OCI-M2 (cell line): ENCODE measurements around the gene SBNO2.
"Not testable (repeated sequence)": the region's sequence is repeated elsewhere in the genome, so short reads cannot be mapped to it uniquely, and the experiment has no call there.

Experiments used
- DNase-seq: peaks from one replicate; lab custom pipeline; 2025; ENCODE audit not compliant: unreplicated experiment; lab: John Stamatoyannopoulos, UW

Gene SBNO2

DNA sequence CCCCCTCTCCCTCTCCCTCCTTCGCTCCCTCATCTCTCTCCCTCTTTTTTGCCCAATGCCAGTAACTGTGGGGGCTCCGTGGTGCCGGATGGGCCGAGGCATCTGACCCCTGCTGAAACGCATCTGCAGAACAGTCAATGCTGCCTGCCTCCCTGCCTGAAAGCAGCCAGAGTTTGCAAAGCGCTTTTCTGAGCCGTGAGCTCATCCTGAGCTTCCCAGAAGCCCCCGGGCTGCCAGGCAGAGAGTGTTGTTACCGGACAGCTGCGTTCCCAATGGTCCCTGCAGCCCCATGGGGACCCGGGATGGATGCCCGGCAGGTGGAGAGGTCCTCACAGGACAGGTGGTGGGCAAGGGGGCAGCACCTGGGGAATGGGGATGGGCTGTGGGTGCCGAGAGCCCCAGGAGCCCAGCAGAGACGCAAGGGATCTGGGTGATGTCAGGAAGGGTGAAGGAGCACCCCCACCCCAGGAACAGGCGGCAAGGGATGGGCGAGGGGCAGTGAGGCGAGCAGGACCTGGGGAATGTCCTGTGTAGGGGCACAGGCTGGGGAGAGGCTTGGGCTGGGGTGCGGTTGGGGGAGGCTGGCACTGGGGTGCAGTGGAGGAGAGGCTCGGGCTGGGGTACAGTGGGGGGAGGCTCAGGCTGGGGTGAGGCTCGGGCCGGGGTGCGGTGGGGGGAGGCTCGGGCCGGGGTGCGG lies 37.3 kb downstream of the SBNO2 start:
- no peak for DNase-seq

DNA sequence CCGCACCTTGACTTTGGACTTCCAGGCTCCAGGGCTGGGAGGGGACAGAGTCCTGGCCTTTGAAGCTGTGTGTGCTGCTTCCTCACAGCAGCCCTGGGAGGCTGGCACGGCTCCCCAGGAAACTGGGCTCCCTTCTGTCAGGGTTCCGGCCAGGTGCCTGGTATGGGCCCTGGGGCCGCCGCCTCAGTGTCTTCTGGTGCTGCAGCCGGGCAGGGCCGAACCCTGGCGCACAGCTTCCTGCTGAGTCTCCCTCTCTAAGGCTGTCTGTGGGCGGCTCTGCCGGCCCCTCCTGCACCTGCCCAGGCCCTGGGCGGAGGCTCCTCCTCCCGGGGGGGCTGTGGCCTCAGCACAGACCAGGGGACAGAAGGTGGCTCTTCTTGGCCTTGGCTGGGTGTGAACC lies 37.9 kb downstream of the SBNO2 start:
- no peak for DNase-seq

DNA sequence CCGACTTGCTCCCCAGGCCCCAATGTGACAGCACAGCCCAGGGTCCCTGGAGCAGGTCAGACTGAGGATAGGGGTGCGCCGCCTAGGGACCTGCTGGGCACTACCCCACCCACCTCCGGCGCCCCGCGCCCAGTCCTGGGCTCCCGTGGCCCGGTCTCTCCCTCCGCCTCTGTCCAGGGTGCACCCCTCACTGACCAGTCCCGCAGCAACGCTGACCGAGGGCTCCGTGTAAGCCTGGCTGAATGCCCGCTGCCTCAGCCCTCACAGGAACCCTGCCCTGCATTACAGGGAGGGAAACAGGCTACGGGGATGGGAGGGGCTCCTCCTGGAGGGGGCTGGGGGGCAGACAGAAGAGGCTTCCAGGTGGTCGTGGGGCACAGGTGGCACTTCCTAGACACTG lies 38.6 kb downstream of the SBNO2 start:
- no peak for DNase-seq

DNA sequence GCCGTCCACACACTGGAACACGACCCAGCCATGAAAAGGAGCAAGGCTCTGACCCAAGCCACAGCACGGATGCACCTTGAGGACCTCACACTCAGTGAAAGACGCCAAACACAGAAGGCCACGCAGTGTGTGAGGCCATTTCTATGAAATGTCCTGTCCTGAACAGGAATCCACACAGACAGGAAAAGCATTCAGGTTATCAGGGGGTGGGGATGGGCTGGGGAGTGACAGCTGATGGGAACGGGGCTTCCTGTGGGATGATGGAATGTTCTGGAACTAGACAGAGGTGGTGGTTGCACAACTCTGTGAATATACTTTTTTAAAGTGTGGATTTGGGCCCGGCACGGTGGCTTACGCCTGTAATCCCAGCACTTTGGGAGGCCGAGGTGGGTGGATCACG lies 39.6 kb downstream of the SBNO2 start:
- DNase-seq, result no peak

DNA sequence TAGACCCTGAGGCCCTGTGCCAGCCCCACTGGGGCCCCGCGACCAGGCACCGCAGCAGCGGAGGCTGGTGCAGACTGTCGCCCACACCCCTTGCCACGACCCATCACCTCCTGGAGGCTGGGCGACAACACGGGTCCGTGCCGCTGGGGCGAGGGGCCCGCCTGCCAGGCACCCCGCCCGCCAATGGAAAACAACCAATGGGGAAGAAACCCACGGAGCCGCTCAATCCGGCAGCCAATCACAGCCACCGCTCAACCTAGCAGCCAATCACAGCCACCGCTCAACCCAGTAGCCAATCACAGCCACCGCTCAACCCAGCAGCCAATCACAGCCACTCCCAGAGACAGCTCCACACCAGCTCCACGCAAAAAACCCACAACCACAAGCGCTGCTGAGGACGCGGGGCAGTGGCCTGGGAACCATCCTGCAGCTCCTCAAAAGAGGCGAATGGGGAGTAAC lies 40.6 kb downstream of the SBNO2 start:
- no peak for DNase-seq

DNA sequence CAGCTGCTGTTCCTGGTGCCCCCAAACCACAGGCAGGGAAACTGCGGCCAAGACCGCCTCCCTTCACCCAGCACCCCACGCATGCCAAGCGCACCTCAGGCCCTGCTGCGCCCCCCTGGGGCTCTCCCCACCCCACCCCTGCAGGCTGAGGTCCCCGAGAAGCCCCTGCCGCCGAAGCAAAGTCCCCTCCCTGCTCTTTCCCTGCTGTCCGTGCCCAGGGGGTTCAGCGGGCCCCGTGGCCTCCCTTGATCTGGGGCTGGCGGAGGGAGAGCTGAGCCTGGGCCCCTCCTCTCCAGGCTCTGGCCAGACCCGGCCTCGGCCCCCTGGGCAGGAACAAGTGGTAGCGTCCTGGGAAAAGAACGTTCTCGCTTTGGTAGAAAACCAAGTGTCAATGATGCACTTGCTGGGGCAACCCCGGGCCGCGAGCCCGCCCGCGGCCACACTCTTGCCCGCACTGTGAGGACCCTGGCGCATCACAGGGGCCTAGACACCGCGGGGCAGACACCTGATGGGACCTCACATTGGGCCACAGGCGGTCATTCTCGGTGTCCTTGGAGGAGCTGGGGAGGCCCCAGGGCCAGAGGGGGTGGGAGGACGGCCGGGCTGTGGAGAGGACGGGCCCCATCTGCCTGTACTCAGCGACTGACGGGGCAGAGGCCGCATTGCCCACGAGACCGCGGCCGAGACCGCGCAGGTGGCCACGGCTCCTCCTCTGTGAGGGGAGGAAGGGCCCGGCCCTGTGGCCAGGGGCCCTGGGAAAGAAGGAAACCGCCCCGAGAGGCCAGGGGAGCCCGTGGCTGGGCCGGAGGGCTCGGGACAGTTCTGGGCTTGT lies 41.3 kb downstream of the SBNO2 start:
- no peak for DNase-seq

DNA sequence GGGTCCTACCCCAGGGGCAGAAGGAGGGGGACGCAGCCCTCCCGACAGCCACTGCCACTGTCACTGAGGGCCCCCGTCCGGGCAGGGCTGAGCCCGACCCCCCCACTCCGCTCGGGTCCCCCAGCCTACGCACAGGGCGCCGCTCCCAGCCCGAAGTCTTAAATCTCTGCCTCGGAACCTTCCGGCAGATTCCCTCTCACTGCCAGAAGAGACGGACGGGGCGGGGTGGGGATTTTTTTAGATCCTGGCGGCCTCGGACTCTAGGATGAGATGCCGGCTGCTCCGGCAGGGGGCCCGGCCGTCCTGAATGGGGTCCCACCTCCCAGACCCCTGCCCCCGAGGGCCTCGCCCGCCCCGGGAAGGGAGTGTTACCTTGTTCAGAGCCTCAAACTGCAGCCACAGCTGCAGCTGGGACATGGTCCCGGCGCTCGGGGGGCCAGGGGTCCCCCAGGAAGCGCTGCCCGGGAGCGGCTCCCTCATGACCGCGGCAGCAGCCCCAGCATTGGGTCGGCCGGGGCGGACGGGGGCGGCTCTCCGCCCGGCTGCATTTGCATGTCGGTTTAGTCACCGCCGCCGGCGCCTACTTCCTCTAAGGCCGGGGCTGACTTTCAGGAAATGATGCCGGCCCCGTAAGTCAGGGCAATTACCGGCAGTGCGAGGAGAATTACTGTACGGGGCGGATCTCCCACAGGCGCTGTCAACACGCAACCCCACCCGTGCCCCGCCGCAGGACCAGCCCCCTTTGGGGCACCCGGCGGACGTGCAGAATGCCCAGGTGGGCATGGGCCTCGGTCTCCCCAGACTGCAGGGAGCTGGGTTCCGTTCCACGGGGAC lies 42.1 kb downstream of the SBNO2 start:
- DNase-seq, result no peak

DNA sequence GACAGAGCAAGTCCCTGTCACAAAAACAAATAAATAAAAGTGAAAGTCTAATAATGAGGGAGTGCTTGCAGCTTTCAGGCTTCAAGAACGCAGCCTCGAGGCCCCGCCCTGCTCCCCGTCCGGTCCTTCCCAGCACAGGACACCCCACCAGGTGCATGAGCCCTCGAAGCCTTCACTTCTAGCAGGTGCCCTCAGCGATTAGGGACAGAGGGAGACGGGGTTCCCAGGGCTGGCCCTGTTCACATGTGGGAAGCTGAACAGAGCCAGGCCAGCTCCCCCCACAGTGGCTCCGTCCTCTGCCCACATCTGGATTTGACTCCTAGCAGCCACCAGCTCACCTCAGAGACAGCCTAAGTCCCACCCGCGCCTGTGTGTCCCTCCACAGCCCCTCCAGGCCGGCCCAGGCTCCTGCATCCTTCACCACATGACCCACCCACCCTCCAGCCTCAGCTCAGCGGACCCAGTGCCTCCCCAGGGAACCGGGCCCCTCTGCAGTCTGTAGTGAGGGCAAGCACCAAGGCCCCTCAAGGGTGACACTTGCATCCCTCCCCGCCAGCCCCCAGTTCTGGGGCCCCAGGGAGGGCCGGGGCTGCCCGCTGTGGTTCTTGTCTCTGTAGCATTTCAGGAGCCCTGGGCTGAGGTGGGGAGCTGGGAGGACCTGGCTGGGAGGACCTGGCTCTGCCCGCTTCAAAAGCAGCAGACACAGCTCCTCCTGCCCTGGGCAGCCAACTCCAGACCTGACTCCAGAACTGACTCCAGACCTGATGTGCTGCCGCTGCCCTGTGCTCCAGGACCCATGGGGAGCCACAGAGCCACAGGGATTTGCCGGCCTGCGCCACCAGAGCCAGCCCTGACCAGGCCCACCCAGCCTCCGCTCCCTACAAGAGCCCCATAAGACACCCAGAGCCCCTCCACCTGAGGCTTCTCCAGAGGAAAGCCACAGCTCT lies 43.0 kb downstream of the SBNO2 start:
- DNase-seq, result no peak

DNA sequence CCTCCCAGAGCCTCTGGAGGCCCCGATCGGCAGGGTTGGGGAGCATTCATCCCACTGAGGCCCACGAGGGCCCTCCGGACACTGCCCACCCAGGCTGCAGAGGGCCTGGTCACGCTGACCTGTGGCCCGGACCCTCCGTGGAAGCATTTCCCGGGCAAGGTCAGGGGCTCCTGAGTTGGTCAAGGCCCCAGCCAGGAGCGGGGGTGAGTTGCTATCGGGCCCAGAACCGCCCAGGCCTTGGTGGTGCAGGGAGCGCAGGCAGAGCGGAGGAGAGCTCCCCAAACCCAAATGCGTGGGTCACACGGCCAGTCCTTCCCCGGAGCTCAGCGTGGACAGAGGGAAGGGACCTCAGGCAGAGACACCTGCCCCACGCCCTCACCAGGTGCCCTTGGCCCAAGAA lies 44.5 kb downstream of the SBNO2 start:
- no peak for DNase-seq

DNA sequence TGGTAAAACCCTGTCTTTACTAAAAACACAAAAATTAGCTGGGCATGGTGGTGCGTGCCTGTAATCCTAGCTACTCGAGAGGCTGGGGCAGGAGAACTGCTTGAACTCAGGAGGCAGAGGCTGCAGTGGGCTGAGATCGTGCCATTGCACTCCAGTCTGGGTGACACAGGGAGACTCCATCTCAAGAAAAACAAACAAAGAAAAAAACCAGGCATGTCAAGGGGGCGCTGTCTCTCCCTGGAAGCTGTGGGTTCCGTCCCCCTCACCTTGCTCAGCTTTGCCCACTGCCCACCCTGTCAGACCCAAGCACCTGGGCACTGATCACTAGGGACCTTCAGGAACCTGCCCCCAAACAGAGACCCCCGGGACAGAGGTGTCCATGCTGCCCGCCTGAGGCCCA lies 45.0 kb downstream of the SBNO2 start:
- not testable (repeated sequence) for DNase-seq

DNA sequence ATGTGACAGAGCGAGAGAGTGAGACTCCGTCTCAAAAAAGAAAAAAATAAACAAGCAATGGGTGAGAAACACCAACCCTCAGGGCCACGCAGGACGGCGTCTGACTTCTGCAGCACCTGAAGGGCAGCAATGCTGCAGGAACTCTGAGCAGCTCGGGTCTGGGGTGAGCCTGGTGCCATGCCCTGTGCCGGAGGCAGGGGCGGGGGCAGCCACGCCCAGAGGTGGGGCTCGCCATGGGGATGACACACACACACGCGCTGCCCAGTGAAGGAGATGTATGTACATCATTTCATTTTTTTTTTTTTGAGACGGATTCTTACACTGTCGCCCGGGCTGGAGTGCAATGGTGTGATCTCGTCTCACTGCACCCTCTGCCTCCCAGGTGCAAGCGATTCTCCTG lies 46.0 kb downstream of the SBNO2 start:
- no peak for DNase-seq

DNA sequence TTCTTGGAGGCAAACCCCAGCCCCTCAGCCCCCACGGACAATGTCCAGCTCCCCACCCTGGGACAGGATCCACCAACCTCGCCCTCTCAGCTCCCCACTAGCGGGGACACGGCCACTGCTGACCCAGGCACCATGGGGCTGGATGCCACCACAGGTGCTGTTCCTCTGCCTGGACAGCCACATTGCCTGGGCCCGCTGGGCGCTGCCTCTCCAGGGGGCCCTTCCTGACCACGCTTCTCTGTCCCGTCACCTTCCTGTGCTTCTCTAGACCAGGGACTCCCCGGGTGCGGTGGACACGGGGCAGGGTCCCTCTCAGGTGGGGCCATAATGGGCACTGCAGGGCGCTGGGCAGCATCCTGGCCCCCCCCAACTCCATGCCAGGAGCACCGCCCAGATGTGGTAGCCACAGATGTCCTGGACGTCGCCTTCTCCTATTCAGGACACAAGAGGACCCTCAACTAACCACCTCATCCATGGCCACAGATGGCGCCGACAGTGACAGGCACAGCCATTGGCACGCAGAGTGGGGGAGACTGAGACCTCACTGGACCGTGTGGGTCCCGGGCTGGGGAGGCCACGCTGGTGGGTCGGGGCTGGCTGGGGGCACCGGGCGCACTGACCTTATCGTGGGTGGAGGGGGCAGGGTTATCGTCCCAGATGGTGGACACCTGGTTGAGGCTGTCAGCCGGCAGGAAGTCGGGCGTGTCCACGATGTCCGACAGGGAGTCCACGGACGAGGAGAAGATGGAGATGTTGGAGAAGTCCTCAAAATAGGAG lies 46.9 kb downstream of the SBNO2 start:
- no peak for DNase-seq

DNA sequence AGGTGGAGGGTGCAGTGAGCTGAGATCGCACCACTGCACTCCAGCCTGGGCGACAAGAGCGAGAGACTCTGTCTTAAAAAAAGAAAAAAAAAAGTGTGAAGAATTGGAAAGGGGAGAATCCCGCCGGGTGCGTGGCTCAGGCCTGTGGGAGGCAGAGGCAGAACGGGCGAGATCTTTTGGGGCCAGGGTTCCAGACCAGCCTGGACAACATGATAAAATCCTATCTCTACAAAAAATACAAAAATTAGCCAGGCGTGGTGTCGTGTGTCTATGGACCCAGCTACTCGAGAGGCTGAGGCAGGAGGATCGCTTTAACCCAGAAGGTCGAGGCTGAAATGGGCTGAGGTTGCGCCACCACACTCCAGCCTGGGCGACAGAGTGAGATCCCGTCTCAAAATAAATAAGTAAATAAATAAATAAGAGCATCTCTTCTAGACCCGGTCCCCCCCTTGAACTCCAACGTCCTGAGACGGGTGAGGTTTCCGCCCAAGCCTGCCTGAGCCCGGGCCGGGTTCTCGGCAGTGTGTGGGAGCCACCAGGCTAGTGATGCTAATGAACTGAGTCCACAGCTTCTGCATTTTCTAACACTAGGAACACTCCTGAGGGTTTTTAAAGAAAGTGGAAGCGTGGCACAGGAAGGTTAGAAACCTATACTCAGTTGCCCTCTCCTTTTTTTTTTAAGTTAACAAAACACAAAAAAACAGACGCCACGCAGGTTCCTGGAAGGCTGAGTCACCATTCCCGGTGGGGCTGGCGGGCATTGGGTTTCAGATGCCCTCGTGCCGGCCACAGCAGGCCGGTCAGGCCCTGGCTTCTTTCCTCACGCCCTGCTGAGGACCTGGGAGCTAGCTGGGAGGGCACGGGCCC lies 48.2 kb downstream of the SBNO2 start:
- no peak for DNase-seq

DNA sequence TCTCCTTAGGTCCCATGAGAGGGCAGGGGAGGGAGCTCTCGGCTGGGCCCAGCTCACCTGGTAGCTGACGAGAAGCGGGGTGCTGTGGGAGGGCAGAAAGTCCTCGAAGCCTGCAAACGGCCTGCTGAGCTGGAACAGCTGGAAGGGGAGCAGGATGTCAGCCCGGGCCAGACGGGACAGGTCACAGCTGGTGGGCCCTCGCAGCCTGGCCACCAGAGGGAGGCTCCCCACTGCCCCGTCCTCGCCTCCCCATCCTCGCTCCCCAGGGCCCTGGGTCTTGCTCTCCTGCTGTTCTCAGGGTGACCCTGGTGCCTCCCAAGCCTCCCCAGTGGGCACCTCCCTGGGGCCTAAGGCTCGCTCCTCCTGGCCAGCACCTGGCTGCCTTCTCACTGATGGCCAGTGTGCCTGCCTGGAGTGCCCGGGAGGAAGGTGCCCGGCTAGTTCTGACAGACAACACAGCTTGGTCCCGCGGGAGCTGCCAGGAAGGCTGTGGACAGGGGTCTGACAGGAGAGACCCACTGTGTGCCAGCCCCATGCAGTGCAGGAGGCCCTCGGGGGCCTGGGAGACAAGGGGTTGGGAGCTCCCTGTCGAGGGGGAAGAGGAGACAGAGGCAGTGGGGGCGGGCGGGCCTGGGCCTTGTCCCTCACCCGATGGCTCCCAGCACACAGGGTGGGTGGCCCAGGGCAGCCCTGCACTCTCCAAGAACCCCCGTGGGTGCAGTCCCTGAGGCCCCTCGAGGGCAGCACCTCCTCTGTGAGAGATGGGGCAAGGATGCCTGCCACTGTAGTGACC lies 50.0 kb downstream of the SBNO2 start:
- DNase-seq, result no peak

DNA sequence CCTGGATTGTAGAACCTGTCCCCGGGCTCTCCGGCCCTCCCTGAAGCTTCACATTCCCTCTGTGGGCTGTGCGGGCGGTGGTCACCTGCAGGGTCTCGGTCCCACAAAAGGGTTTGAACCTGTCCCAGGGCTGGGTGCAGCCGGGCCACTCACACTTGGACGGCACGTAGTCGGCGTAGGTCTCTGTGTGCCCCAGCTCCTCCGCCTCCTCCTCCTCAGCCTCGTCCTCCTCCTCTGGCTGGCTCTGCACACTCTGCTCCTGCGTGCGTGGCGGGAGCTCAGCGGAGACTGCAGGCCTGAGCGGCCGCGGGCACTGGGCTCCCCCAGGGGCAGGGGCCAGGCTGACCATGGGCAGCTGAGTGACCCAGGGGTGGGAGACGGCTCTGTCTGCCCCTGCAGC lies 50.7 kb downstream of the SBNO2 start:
- DNase-seq, result no peak

DNA sequence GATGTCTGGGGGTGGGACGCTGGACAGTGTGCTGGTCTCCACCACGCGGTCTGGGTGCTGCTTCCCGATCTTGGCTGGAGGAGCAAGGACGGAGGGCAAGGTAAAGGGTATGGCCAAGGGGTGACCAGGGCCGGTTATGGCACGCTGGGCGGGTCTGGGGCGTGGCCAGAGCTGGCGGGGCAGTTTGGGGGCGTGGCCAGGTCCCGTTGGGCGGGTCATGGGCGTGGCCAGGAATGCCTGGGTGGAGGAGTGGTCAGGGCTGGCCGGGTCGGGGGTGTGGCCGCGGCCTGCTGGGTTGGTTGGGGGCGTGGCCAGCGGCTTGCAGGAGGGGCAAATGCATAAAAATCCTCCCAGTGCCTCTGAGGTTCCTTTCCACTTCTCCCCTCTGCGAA lies 51.1 kb downstream of the SBNO2 start:
- DNase-seq, result no peak

DNA sequence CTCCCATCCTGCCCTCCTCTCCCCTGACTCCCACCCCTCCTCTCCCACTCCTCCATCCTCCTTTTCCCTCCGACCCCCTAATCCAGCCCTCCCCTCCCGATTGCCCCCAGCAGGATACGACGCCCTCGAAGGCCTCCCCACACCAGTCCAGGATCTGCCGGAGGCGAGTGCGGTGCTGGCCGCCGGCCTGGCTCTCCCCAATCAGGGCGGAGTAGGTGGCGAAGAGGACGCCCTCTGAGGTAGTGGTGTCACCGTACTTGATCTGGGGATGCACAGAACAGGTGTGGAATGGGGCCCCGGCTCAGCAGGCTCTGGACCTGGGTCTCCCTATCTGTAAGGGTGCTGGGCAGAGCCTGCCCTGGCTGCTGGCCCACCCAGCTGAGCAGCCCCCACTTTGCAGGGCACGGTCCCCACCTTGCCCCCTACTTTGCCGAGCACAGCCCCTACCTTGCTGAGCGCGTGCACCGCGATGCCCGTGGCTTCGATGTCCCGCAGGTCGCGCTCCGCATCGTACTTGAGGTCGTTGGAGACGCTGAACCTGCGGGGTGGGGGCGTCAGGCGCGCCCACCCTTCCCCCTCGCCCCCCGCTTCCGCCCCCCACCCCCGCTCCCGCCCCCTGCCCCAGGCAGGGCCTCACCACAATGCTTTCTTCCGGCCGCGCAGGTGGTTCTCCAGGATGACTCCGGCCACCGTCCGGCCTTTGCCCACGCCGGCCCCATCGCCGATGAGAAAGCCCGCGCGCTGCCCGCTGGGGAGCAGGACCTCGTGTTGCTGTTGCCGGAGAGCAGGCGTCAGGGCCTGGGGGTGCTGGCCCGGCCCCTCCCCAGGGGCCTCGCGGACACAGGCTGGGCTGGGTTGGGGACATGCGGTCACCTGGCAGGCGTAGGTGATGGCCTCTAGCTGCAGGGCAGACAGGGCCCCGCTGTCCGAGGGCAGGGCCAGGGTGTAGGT lies 51.8 kb downstream of the SBNO2 start:
- DNase-seq, result no peak
